ENCODE results near the gene RIPK1.

- TF ChIP-seq CTCF (IDR thresholded peaks at IDR 0.05) (no peak), POLR2A (IDR thresholded peaks at IDR 0.05) (no peak)
Observed at GRCh38 chr6:3147914-3148757, 79.8 kb downstream of the RIPK1 start.
